ENCODE data around the gene ANHX.
A peak's percentile ranks its signal among the peaks of the same experiment; 100 is the strongest.

Gene ANHX

DNA sequence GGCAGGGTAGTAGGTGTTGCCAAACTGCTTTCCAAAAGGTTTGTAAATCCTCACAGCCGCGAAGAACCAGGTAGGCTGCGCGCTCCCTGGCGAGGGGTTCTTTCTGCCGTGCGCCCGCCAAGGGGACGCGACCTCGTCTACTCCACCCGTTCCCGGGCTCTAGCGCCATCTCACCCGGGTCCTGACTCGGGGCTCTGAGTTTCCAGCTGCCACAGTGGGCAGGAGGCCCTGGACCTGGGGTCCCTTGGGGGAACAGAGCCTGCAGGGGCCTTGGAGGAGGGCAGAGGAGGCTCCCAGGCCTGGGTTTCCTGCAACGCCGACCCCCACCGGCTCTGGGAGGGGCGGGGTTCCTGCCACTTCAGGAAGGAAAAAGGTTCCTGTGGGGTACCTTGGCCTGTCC is 706 bp downstream of the ANHX start:
- DNase-seq (ENCODE audit: low spot score): peak; percentile 21
- in situ Hi-C loops (cut with MboI; ENCODE audit: low pct_unique_long_range_greater_than_20kb, low sequenced_read_pairs, unreplicated experiment): no loop called here
- TF ChIP-seq, protein P1, sequence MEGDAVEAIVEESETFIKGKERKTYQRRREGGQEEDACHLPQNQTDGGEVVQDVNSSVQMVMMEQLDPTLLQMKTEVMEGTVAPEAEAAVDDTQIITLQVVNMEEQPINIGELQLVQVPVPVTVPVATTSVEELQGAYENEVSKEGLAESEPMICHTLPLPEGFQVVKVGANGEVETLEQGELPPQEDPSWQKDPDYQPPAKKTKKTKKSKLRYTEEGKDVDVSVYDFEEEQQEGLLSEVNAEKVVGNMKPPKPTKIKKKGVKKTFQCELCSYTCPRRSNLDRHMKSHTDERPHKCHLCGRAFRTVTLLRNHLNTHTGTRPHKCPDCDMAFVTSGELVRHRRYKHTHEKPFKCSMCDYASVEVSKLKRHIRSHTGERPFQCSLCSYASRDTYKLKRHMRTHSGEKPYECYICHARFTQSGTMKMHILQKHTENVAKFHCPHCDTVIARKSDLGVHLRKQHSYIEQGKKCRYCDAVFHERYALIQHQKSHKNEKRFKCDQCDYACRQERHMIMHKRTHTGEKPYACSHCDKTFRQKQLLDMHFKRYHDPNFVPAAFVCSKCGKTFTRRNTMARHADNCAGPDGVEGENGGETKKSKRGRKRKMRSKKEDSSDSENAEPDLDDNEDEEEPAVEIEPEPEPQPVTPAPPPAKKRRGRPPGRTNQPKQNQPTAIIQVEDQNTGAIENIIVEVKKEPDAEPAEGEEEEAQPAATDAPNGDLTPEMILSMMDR (IDR thresholded peaks at IDR 0.05; ENCODE audit: extremely low read depth, insufficient read depth, missing control alignments): no peak

DNA sequence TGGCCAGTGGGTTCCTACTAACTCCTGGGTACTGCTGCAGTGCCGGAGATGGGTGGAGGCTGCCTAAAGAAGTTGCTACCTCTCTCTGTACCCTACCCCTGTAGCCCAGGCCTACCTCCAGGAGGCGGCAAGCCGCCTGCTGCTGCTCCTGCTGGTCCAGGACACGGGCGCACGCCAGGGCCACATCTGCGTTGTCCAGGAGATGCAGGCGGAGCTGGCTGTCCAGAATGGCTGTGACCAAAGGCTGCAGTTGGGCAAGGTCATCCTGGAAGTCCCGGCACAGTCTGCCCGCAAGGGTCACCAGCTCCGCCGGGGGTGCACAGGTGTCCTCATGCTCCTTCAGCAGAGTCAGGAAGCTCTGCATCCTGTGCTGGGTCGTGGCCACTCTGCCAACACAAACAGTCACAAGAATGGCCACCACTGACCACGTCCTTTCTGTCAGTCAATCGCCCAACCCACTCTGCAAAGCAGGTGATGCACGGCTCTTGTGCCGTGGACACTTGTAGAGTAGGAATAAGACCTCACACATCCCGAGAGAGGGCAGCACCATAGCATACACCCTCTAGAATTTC is 1.6 kb downstream of the ANHX start:
- in situ Hi-C loops (cut with MboI; ENCODE audit: low pct_unique_long_range_greater_than_20kb, low sequenced_read_pairs, unreplicated experiment): no loop called here
- DNase-seq (ENCODE audit: low spot score): peak; percentile 5
- TF ChIP-seq, protein P1 (IDR thresholded peaks at IDR 0.05; ENCODE audit: extremely low read depth, insufficient read depth, missing control alignments): no peak

DNA sequence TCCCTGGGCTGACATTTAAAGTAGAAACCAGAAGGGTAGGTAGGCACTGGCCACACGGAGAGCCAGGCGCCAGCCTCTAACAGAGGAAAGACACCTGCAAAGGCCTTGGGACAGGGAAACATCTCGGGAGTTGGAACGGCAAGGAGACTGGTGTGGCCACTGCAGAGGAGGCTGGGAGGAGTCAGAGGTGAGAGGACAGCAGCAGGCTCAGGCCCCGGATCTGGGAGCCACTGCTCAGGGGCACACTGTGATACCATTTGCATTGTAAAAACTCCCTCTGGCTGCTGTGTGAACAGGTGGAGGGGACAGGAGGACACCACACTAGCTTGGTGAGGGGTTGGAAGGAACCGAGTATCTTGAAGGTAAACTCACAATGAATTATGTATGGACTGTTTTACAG is 2.7 kb downstream of the ANHX start:
- in situ Hi-C loops (cut with MboI; ENCODE audit: low pct_unique_long_range_greater_than_20kb, low sequenced_read_pairs, unreplicated experiment): no loop called here
- TF ChIP-seq, protein P1 (IDR thresholded peaks at IDR 0.05; ENCODE audit: extremely low read depth, insufficient read depth, missing control alignments): no peak
- DNase-seq (ENCODE audit: low spot score): peak; percentile 4

DNA sequence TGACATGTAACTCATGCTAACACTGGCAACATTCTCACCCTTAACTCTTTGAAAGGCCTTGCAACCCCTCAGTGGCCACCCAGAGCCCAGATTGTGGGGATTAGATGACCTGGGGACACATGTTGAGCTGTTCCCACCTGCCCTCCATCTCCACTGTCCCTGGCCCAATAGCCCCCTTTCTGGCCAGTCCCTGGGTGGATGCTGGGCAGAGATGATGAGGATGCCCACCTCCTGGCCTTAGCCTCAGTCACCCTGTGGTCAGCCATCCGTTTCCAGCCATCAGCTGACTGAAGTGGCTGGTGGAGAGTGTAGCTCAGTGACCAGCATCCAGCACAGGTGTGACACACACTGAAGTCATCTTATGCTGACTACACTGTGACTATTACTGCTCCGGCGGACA is 4.7 kb downstream of the ANHX start:
- TF ChIP-seq, protein P1 (IDR thresholded peaks at IDR 0.05; ENCODE audit: extremely low read depth, insufficient read depth, missing control alignments): no peak
- DNase-seq (ENCODE audit: low spot score): peak; percentile 11
- in situ Hi-C loops (cut with MboI; ENCODE audit: low pct_unique_long_range_greater_than_20kb, low sequenced_read_pairs, unreplicated experiment): no loop called here

DNA sequence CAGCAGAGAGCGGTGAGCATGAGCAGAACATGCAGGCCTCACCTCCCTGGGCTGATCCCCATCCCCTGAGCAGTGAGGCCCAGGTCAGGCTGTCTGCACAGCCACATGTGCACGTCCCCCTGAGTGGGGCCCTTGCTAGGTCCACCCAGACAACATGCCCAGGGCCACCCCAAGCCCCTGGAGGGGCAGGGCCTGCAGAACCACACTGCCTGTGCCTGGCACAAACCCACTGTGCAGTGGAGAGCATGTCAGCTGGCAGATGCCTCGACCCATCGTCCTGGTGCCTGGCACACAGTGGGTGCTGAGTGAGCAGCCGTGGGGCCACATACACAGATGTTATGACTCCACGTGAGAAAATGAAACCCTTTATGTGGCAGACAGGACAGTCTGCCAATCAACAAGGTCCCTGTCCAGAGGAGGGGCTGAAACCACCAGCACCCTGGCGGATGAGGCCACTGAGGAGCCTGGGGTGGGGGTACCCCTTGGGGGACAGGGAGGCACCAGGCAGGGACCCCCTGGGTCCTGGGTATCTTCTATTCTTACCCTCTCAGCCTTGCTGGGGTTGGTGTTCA is 8.3 kb downstream of the ANHX start:
- in situ Hi-C loops (cut with MboI; ENCODE audit: low pct_unique_long_range_greater_than_20kb, low sequenced_read_pairs, unreplicated experiment): no loop called here
- TF ChIP-seq, protein P1 (IDR thresholded peaks at IDR 0.05; ENCODE audit: extremely low read depth, insufficient read depth, missing control alignments): no peak
- DNase-seq (ENCODE audit: low spot score): no peak

DNA sequence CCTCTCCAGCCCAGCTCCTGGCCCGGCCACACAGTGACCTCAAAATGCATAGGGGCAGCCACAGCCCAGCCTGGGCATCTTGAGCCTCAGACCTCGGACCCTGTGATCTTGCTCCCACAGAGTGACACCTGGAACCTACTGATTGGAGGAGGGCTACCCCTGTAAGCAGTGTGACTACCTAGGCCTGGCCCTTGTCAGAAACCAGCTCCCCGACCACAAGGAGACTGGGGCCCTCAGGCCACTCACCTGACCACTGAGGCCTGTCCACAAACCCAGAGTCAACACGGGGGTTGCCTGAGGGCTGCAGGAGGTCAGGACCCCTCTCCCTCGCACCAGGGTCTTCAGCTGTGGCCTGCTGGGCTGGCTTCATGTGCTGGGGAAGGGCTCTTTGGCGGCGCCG is 9.0 kb downstream of the ANHX start:
- in situ Hi-C loops (cut with MboI; ENCODE audit: low pct_unique_long_range_greater_than_20kb, low sequenced_read_pairs, unreplicated experiment): no loop called here
- TF ChIP-seq, protein P1 (IDR thresholded peaks at IDR 0.05; ENCODE audit: extremely low read depth, insufficient read depth, missing control alignments): no peak
- no peak for DNase-seq (ENCODE audit: low spot score)
